Head of caudate nucleus (tissue), 42 donors: ENCODE results near the gene SPATA16.
A peak's percentile ranks its signal among the peaks of the same experiment; 100 is the strongest.
"Not testable (repeated sequence)": the region's sequence is repeated elsewhere in the genome, so short reads cannot be mapped to it uniquely, and the experiment has no call there.

Source experiments
- DNase-seq, 42 donors: peaks; one replicate each; pipeline versions ENCODE4 v3.0.0 to v3.0.0-alpha.2; 2020 to 2021; ENCODE audit warnings: mixed read lengths in 7 of 42
- intact Hi-C: fragments of 100-400 bp; cut with DNase I; formaldehyde crosslinking; loops from one replicate; pipeline ENCODE4 v1.15.0; 2022

Gene SPATA16

GRCh38 chr3:172974969-172975368 is 166.1 kb downstream of the SPATA16 start:
- intact Hi-C loops = no loop called here
- no peak for DNase-seq

- intact Hi-C loops = no loop called here
- no peak for DNase-seq
These were observed 167.2 kb downstream of the SPATA16 start for GRCh38 chr3:172973799-172974198.

- no peak for DNase-seq
- intact Hi-C loops = no loop called here
These were observed 168.3 kb downstream of the SPATA16 start for GRCh38 chr3:172972717-172973116.

- DNase-seq = no peak
- intact Hi-C loops = no loop called here
These were observed 169.0 kb downstream of the SPATA16 start for GRCh38 chr3:172972067-172972466.

- intact Hi-C loops = no loop called here
- no peak for DNase-seq
These were observed 172.4 kb downstream of the SPATA16 start for GRCh38 chr3:172968646-172969045.

GRCh38 chr3:172965256-172965655 is 175.8 kb downstream of the SPATA16 start:
- intact Hi-C loops = no loop called here
- DNase-seq = no peak

GRCh38 chr3:172960626-172961182 is 180.3 kb downstream of the SPATA16 start:
- DNase-seq, intact Hi-C loops: not testable (repeated sequence)

GRCh38 chr3:172958565-172958964 is 182.5 kb downstream of the SPATA16 start:
- no peak for DNase-seq
- intact Hi-C loops = no loop called here

GRCh38 chr3:172953571-172953970 is 187.5 kb downstream of the SPATA16 start:
- intact Hi-C loops = no loop called here
- DNase-seq = no peak

- intact Hi-C loops = no loop called here
- DNase-seq = no peak
These were observed 189.5 kb downstream of the SPATA16 start for GRCh38 chr3:172951511-172951910.

GRCh38 chr3:172946061-172946460 is 195.0 kb downstream of the SPATA16 start:
- DNase-seq = no peak
- intact Hi-C loops = no loop called here

- DNase-seq = no peak
- intact Hi-C loops = no loop called here
These were observed 201.3 kb downstream of the SPATA16 start for GRCh38 chr3:172939651-172940293.

- intact Hi-C loops = no loop called here
- no peak for DNase-seq
These were observed 202.2 kb downstream of the SPATA16 start for GRCh38 chr3:172938788-172939187.

GRCh38 chr3:172931746-172932285 is 209.2 kb downstream of the SPATA16 start:
- DNase-seq = no peak
- intact Hi-C loops = no loop called here

GRCh38 chr3:172929451-172929850 is 211.6 kb downstream of the SPATA16 start:
- intact Hi-C loops = no loop called here
- DNase-seq = no peak

GRCh38 chr3:172924546-172924945 is 216.5 kb downstream of the SPATA16 start:
- intact Hi-C loops = no loop called here
- DNase-seq = no peak

- DNase-seq = no peak
- intact Hi-C loops = no loop called here
These were observed 221.7 kb downstream of the SPATA16 start for GRCh38 chr3:172919297-172919683.

GRCh38 chr3:172918568-172919296 is 222.3 kb downstream of the SPATA16 start:
- no peak for DNase-seq
- intact Hi-C loops = no loop called here

- peak in 1 of 42 donors; percentile 8 for DNase-seq
These were observed 222.9 kb downstream of the SPATA16 start for GRCh38 chr3:172918165-172918564.

GRCh38 chr3:172915911-172916514 is 225.0 kb downstream of the SPATA16 start:
- intact Hi-C loops = no loop called here
- DNase-seq = no peak

More at GRCh38 chr3:172918165-172918564, 222.9 kb downstream of the SPATA16 start:
- intact Hi-C loops = no loop called here
